ENCODE results near the gene DOC2A. TPM values are rescaled to one million over a fixed set of nuclear protein-coding genes. Genes with fewer than 3 reads are reported as not detected.
A peak's percentile ranks its signal among the peaks of the same experiment; 100 is the strongest.

DOC2A gene
- total RNA-seq, 2 donors from 2014 or later = 3.0 to 6.4 TPM

GRCh38 chr16:30006095-30006473, 4.7 kb downstream of the DOC2A start:
- intact Hi-C loops (cut with DNase I) = no loop called here
- H3K9me3 ChIP-seq = no peaks in the 10 kb centered on the region
- no peak overlapping the region for H3K4me3 ChIP-seq
- H3K36me3 ChIP-seq = no peaks in the 10 kb centered on the region
- H3K27ac ChIP-seq = no peak overlapping the region
- DNase-seq (ENCODE audit: low spot score) = no peak
- peaks cover 12% of the 10 kb centered on the region for H3K27me3 ChIP-seq (replicated peaks; ENCODE audit: insufficient read depth)
- 88% methylated on average over 18 of the region's 18 CpGs for WGBS
- H3K4me1 ChIP-seq (replicated peaks) = no peaks in the 10 kb centered on the region
- no peak for TF ChIP-seq POLR2A (IDR thresholded peaks at IDR 0.05)

- Histone ChIP-seq H3K4me3 (no peak overlapping the region), H3K9me3 (no peaks in the 10 kb centered on the region), H3K36me3 (no peaks in the 10 kb centered on the region), H3K27me3 (replicated peaks; ENCODE audit: insufficient read depth) (peaks cover 8% of the 10 kb centered on the region), H3K27ac (no peak overlapping the region), H3K4me1 (replicated peaks) (no peaks in the 10 kb centered on the region)
- TF ChIP-seq CTCF (IDR thresholded peaks at IDR 0.05) (peak; percentile 49 to 80 (median 75)), POLR2AphosphoS5 (IDR thresholded peaks at IDR 0.05) (no peak), POLR2A (IDR thresholded peaks at IDR 0.05) (no peak)
- intact Hi-C loops (cut with DNase I) = no loop called here
- WGBS = 66% methylated on average over 35 of the region's 35 CpGs
- DNase-seq (ENCODE audit: low spot score) = no peak
These were observed 5.3 kb downstream of the DOC2A start for GRCh38 chr16:30005341-30006094.

- H3K4me3 ChIP-seq = no peak overlapping the region
- H3K36me3 ChIP-seq = no peaks in the 10 kb centered on the region
- no peak overlapping the region for H3K27ac ChIP-seq
- no peaks in the 10 kb centered on the region for H3K4me1 ChIP-seq (replicated peaks)
- TF ChIP-seq POLR2AphosphoS5 (IDR thresholded peaks at IDR 0.05) (no peak), POLR2A (IDR thresholded peaks at IDR 0.05) (no peak), CTCF (IDR thresholded peaks at IDR 0.05) (no peak)
- H3K9me3 ChIP-seq = no peaks in the 10 kb centered on the region
- WGBS = 65% methylated on average over 11 of the region's 11 CpGs
- no peak for DNase-seq (ENCODE audit: low spot score)
- intact Hi-C loops (cut with DNase I) = loop anchor here (5.0 kb wide), 1 partner anchor 143 kb away; the partner anchor contains the start of gene CDIPT
- peaks cover 1% of the 10 kb centered on the region for H3K27me3 ChIP-seq (replicated peaks; ENCODE audit: insufficient read depth)
These were observed 6.0 kb downstream of the DOC2A start for GRCh38 chr16:30004811-30005242.

GRCh38 chr16:30004424-30004776, 6.4 kb downstream of the DOC2A start:
- Histone ChIP-seq H3K27ac (no peak overlapping the region), H3K27me3 (replicated peaks; ENCODE audit: insufficient read depth) (no peaks in the 10 kb centered on the region), H3K9me3 (no peaks in the 10 kb centered on the region), H3K4me3 (no peak overlapping the region), H3K4me1 (replicated peaks) (no peaks in the 10 kb centered on the region), H3K36me3 (no peaks in the 10 kb centered on the region)
- intact Hi-C loops (cut with DNase I) = loop anchor here (5.0 kb wide), 1 partner anchor 142 kb away; the partner anchor contains the start of gene CDIPT
- DNase-seq (ENCODE audit: low spot score) = no peak
- WGBS = 60% methylated on average over 19 of the region's 19 CpGs
- no peak for TF ChIP-seq POLR2A (IDR thresholded peaks at IDR 0.05)
- TF ChIP-seq POLR2AphosphoS5 (IDR thresholded peaks at IDR 0.05) = no peak
- no peak for TF ChIP-seq CTCF (IDR thresholded peaks at IDR 0.05)

- H3K36me3 ChIP-seq = no peaks in the 10 kb centered on the region
- H3K4me3 ChIP-seq = no peak overlapping the region
- no peak for TF ChIP-seq CTCF (IDR thresholded peaks at IDR 0.05)
- no peaks in the 10 kb centered on the region for H3K4me1 ChIP-seq (replicated peaks)
- DNase-seq (ENCODE audit: low spot score) = no peak
- 86% methylated on average over 17 of the region's 17 CpGs for WGBS
- no peaks in the 10 kb centered on the region for H3K27me3 ChIP-seq (replicated peaks; ENCODE audit: insufficient read depth)
- intact Hi-C loops (cut with DNase I) = loop anchor here (5.0 kb wide), 1 partner anchor 142 kb away; the partner anchor contains the start of gene CDIPT
- H3K9me3 ChIP-seq = no peaks in the 10 kb centered on the region
- H3K27ac ChIP-seq = no peak overlapping the region
These were observed 7.0 kb downstream of the DOC2A start for GRCh38 chr16:30003670-30004423.
